Naive thymus-derived CD8-positive, alpha-beta T cell (primary cell): Measurements from ENCODE around the gene RAP1A. TPM values are rescaled to one million over a fixed set of nuclear protein-coding genes. Genes with fewer than 3 reads are reported as not detected.
A peak's percentile ranks its signal among the peaks of the same experiment; 100 is the strongest.

Experiments used
- ATAC-seq, 2 donors: fragments of 150-1000 bp; cut with Tn5 transposase in 1 of 2; sonication (Bioruptor Pico), chemical (Tn5 transposase) in 1 of 2; 1 replicate in 1 of 2; 2 replicates in 1 of 2; pipeline ENCODE4 v1.10.0; 2021; ENCODE audit warnings: mild to moderate bottlenecking in 2 of 2, moderate library complexity in 2 of 2
- POLR2A ChIA-PET: fragments of 350-600 bp; sonication (Branson Sonifier 250); formaldehyde crosslinking; loops from one replicate; lab custom pipeline; 2021; ENCODE audit warnings: antibody characterized with exemption; lab: Charles Lee
- DNase-seq, 10 donors: peaks; one replicate each; pipeline versions ENCODE4 v3.0.0 to v3.0.0-alpha.2; 2020 to 2022
- H3K27ac Mint-ChIP-seq, 10 donors: one replicate each; pipeline ENCODE4 v1.8.0; 2020 to 2022; ENCODE audit warnings: mild to moderate bottlenecking in 10 of 10, mixed read lengths in 10 of 10, moderate library complexity in 4 of 10, inconsistent platforms in 1 of 10
- H3K27me3 Mint-ChIP-seq, 5 donors: one replicate each; pipeline ENCODE4 v1.8.0; 2021 to 2022; ENCODE audit warnings: mixed read lengths in 5 of 5
- H3K36me3 Mint-ChIP-seq, 3 donors: one replicate each; pipeline ENCODE4 v1.8.0; 2020 to 2022; ENCODE audit warnings: mixed read lengths in 3 of 3, mild to moderate bottlenecking in 2 of 3, inconsistent platforms in 1 of 3
- H3K4me1 Mint-ChIP-seq, 4 donors: one replicate each; pipeline ENCODE4 v1.8.0; 2021 to 2022; ENCODE audit warnings: mixed read lengths in 4 of 4
- H3K4me3 Mint-ChIP-seq, 10 donors: one replicate each; pipeline ENCODE4 v1.8.0; 2020 to 2022; ENCODE audit warnings: mild to moderate bottlenecking in 10 of 10, mixed read lengths in 10 of 10, moderate library complexity in 6 of 10, inconsistent platforms in 1 of 10
- H3K9me3 Mint-ChIP-seq, 9 donors: one replicate each; pipeline ENCODE4 v1.8.0; 2020 to 2022; ENCODE audit warnings: mixed read lengths in 9 of 9, mild to moderate bottlenecking in 3 of 9, inconsistent platforms in 1 of 9, moderate library complexity in 1 of 9
- polyA plus RNA-seq, 3 donors: library from polyadenylated mRNA; unstranded; fragments of 300-500 nt; fragmentation: Illumina TruSeq; gene quantifications; one replicate each; pipeline ENCODE4 v1.2.3, GENCODE V29; 2021
- total RNA-seq, 8 experiments: library from RNA in 2 of 8; stranded (reverse) in 2 of 8; gene quantifications; one replicate each; pipeline ENCODE4 v1.2.3 and lab custom pipeline; 2021 to 2026

RAP1A gene
- total and polyA plus RNA-seq, 5 experiments from 2014 or later = 43.4 to 130 (median 53.9) TPM

DNA sequence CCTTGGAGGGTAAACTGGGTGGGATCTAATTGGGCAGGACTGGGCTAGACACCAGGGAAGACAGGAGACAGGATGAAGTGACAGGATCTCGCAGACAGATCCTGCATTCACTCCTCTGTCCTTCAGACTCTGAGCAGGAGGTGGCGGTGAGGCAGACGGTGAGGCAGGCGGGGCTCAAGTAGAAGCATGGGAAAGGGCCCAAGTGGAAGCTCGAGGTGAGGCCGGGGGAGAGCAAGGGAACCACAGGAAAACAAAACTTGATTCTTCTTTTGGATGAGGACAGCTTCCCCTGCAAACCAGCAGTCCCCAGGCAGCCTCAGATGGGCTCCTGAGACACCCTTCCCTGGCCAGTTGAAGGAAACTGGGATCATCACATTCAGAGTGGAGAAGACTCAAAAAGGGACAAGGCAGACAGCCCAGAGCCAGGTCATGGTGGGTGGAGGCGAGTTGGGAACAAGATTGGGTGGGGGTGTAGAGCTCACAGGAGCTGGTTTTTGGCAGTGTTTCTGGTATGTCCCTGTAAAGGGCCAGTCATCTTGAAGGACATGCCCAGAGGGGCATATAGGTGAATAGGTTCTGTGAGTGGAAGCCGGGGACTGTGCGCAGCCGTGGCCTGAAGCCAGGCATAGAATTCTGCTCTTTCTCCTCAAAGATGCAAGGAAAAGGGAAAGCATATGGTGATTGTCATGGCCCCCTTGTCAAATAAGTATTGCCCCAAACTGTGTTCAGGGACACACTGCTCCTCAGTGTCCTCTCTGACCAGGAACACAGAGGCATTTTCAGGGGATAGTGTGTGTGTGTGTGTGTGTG, 101.6 kb downstream of the RAP1A start:
- H3K4me1 Mint-ChIP-seq = peaks cover 15 to 29% (median 20%) of the 10 kb centered on the region in 4 donors
- H3K36me3 Mint-ChIP-seq = peaks cover 0 to 9% (median 3%) of the 10 kb centered on the region in 3 donors
- POLR2A ChIA-PET = interaction anchor here (0.7 kb wide), 1 partner anchor 39 kb away, joined by 3 read pairs; no protein-coding TSS in a partner anchor
- DNase-seq = no peak
- H3K27me3 Mint-ChIP-seq = no peaks in the 10 kb centered on the region
- no peaks in the 10 kb centered on the region for H3K9me3 Mint-ChIP-seq
- no peak overlapping the region for H3K4me3 Mint-ChIP-seq
- H3K27ac Mint-ChIP-seq = peak overlapping the region in 8 of 10 donors; percentile 7 to 88 (median 56)
- no peak for ATAC-seq

DNA sequence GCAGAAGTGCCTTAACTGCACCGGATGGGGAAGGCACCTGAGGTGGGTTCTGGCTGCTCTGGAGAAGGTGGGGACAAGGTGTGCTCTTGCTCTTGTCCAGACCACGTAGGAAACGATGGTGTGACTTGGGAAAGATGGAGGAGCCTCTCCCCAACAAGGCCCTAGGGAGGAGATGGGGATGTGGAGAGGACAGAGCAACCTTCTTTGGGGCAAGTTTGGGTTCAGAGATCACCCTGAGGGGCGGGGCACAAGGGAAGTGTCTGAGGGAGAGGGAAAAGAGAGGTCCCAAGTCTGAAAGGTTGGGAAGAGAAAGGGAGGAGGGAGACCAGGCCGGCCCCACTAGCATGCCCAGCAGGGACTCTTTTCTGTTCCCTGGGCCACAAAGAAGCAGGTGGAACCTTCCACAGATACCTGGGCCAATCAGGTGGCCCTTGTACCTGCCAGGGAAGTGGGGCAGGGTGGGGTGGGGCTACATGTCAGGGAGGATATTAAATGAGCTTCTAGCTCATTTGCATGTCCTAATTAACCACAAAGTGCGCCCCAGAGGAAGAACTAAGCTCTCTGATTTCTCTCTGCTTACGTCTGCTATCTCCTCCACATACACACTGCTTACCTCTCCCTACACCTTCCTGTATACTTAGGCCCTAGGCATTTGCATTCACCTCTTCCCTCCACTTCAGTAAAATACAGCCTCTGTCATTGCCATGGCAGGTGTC, 103.7 kb downstream of the RAP1A start:
- H3K27ac Mint-ChIP-seq = peak overlapping the region in 8 of 10 donors; percentile 5 to 79 (median 60)
- ATAC-seq (peak; percentile 45 to 95), DNase-seq (peak in 2 of 10 donors; percentile 21 to 23)
- no peaks in the 10 kb centered on the region for H3K36me3 Mint-ChIP-seq
- POLR2A ChIA-PET = no interaction called here
- H3K27me3 Mint-ChIP-seq = no peaks in the 10 kb centered on the region
- H3K4me3 Mint-ChIP-seq = no peak overlapping the region
- peaks cover 15 to 27% (median 20%) of the 10 kb centered on the region in 4 donors for H3K4me1 Mint-ChIP-seq
- H3K9me3 Mint-ChIP-seq = no peaks in the 10 kb centered on the region

DNA sequence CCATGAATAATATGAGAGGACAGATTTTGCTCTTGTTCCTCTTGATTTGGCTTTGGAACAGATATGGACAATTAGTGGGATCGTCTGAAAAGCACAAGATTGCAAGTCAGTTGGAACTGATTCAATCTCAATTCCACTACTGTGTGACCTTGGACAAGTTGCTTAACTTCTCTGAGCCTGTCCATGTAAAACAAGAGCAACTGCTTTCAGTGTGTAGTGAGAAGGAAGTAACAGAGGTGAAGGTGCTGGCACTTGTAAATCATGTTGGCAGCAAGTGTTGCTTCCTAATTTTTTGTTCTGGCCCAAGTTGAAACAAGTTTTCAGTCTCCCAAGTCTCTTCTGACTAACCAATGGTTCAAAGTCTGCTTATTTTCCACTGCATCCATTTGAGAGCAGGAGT, 104.3 kb downstream of the RAP1A start:
- ATAC-seq (no peak), DNase-seq (no peak)
- H3K9me3 Mint-ChIP-seq = no peaks in the 10 kb centered on the region
- H3K4me1 Mint-ChIP-seq = peaks cover 15 to 27% (median 20%) of the 10 kb centered on the region in 4 donors
- H3K36me3 Mint-ChIP-seq = no peaks in the 10 kb centered on the region
- POLR2A ChIA-PET = no interaction called here
- H3K27me3 Mint-ChIP-seq = no peaks in the 10 kb centered on the region
- peak overlapping the region in 5 of 10 donors; percentile 5 to 63 (median 28) for H3K27ac Mint-ChIP-seq
- no peak overlapping the region for H3K4me3 Mint-ChIP-seq

DNA sequence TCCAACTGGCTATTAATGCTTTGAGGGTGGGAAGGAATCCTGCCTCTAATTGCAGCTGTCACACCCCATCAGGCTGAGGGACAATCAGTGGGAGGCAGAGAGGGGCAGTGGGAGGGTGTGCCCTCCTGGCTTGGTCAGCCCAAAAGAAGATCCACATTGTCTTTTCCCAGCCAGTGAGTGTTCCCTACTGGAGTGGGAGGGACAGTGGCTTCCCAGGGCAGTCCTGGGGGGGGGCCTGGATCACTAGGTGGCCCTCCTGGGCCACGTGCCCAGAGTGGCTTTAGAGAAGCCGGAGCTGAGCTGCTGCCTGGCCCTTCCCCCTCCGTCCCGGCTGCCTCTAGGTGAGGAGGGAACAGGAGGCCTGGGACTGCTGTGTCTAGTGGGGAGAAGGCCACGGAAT, 105.6 kb downstream of the RAP1A start:
- Mint-ChIP-seq H3K9me3 (no peaks in the 10 kb centered on the region), H3K27ac (peak overlapping the region in 1 of 10 donors; percentile 2), H3K4me3 (no peak overlapping the region), H3K36me3 (no peaks in the 10 kb centered on the region), H3K27me3 (no peaks in the 10 kb centered on the region), H3K4me1 (peaks cover 15 to 21% (median 18%) of the 10 kb centered on the region in 4 donors)
- ATAC-seq = no peak
- POLR2A ChIA-PET = no interaction called here
- DNase-seq = no peak

DNA sequence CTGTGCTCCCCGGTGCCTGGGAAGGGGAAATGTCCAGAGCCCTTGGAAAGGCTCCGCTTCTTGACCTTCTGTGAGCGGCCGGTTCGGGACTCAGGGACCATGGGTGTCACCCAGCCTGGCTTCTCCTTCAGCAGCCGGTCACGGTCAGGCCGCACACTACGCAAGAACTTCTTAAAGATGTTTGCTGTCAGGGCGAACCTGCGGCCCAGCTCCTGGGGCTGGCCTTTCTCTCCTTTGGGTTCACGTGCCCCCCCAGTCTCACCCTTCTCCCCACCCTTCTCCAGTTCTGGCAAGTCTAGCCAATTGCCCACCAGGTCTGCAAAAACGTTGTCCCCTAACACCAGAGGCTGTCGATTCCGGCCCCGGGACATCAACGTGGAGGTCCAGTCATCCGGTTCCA, 107.5 kb downstream of the RAP1A start:
- H3K27me3 Mint-ChIP-seq = no peaks in the 10 kb centered on the region
- DNase-seq (no peak), ATAC-seq (no peak)
- no peak overlapping the region for H3K4me3 Mint-ChIP-seq
- H3K4me1 Mint-ChIP-seq = peaks cover 9 to 16% (median 15%) of the 10 kb centered on the region in 4 donors
- POLR2A ChIA-PET = no interaction called here
- H3K27ac Mint-ChIP-seq = peak overlapping the region in 1 of 10 donors; percentile 22
- no peaks in the 10 kb centered on the region for H3K36me3 Mint-ChIP-seq
- no peaks in the 10 kb centered on the region for H3K9me3 Mint-ChIP-seq

DNA sequence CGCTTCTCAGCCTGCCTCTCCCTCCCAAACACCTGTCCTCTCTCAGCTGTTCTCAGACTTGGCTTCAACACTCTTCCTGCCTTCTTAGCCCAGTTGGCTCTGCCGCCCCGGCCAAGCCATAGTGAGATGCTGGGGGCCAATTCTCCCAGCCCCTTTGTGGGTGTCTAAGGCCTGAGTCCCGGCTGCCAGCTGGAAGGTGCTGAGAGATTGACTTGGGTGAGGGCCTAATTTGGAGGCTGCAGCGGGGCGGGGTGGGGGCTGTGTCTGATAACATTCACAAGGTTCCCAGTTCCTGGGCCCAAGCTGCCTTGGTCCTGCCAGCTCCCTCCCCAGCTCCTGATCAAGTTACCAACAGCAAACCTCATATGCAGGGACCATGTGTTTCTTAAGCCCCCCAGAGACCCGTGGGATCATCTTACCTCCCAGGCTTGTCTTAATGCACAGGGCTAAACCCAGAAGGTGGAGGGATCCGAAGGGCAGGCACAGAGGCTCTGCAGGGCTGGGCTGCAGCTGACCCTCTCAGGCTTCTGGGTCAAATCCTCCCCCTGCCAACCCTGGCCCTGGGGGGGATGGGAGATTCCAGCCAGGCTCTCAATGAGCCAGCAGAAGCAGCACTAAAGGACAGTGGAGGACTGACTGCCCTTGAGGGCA, 109.8 kb downstream of the RAP1A start:
- no peak for DNase-seq
- POLR2A ChIA-PET = no interaction called here
- ATAC-seq = no peak
- Mint-ChIP-seq H3K4me3 (no peak overlapping the region), H3K4me1 (peaks cover 0 to 5% (median 2%) of the 10 kb centered on the region in 4 donors), H3K9me3 (no peaks in the 10 kb centered on the region), H3K27me3 (peaks cover 0 to 10% (median 0%) of the 10 kb centered on the region in 5 donors), H3K36me3 (no peaks in the 10 kb centered on the region), H3K27ac (no peak overlapping the region)

DNA sequence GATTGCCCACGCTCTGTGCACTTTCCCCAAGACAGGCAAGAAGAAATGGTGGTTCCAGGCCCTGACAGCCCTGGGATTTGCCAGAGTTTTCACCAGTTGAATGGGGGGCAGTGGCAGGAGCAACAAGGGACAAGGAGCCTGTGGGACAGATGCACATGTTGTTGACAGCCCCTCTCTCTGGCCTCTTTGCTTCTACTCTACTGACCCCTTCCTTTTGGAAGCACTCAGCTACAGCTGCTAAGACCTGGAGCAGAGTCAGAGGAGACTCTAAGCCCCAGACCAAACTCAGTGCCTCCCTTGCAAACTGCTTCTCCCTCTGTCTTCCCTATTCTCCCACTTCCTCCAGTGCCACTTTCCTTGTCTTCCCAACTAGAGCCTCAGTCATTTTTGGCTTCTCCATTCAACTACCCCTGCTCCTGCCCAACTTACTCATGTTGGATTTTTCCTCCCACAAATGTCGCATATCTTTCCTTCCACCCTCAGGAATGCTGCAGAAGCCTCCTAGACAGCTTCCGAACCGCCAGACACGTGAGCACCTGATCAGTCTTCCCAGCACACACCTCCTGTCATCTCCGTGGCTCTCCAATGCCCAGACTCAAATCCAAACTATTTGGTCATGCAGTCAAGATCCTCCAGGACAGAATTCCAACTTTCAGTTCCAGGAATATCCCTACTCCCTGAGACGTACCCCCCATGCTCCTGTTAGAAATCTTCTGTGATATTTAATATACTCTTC, 110.5 kb downstream of the RAP1A start:
- peaks cover 0 to 5% (median 2%) of the 10 kb centered on the region in 4 donors for H3K4me1 Mint-ChIP-seq
- no peak overlapping the region for H3K4me3 Mint-ChIP-seq
- DNase-seq = no peak

DNA sequence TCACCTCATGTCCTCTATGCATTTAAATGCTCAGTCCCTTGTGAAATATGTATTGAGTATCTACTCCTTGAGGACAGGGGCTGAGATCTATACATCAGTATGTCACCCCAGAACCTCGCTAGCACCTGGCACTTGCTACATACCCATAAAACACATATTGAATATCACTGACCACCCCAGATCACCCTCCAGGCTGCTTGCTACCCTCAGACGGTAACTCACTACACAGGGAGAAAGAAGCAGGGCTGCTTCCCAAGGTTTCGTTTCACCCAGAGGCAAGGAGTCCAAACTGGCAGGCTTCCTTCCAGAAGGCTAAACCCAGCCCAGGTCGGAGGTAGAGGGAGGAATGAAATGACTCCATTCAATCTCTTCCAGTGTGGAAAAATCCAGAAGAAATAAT, 111.1 kb downstream of the RAP1A start:
- ATAC-seq (no peak), DNase-seq (no peak)
- Mint-ChIP-seq H3K4me1 (peaks cover 0 to 5% (median under 1%) of the 10 kb centered on the region in 4 donors), H3K9me3 (no peaks in the 10 kb centered on the region), H3K27ac (peak overlapping the region in 1 of 10 donors; percentile 26), H3K36me3 (no peaks in the 10 kb centered on the region), H3K4me3 (no peak overlapping the region), H3K27me3 (peaks cover 0 to 10% (median 0%) of the 10 kb centered on the region in 5 donors)
- POLR2A ChIA-PET = no interaction called here

More for the DNA sequence above, 110.5 kb downstream of the RAP1A start:
- no peaks in the 10 kb centered on the region for H3K36me3 Mint-ChIP-seq
- ATAC-seq = no peak
- H3K9me3 Mint-ChIP-seq = no peaks in the 10 kb centered on the region
- POLR2A ChIA-PET = no interaction called here
- peaks cover 0 to 10% (median 0%) of the 10 kb centered on the region in 5 donors for H3K27me3 Mint-ChIP-seq
- H3K27ac Mint-ChIP-seq = peak overlapping the region in 2 of 10 donors; percentile 23 to 26

DNA sequence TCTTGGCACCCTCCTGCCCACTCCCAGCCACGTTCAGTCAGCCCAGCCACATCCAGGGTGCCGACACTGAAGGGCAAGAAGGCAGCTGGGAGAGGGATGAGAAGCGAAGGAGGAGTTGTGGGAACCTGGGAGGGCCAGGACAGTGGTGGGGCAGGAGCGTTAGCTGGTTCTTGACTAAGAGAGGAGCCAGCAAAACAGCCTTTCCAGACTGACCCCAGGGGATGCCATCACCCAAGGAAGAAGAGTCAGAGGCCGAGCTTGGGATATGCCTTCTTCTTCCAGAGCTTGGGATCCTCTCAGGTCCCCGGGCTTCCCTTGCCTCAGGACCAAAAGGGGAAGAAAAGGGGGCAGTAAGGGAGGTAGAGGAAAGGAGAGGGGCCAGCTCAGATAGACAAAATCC, 112.4 kb downstream of the RAP1A start:
- POLR2A ChIA-PET = no interaction called here
- Mint-ChIP-seq H3K4me1 (peaks cover 0 to 5% (median under 1%) of the 10 kb centered on the region in 4 donors), H3K27ac (no peak overlapping the region), H3K9me3 (no peaks in the 10 kb centered on the region), H3K4me3 (no peak overlapping the region), H3K27me3 (peaks cover 0 to 10% (median 0%) of the 10 kb centered on the region in 5 donors), H3K36me3 (no peaks in the 10 kb centered on the region)
- no peak for ATAC-seq
- no peak for DNase-seq

DNA sequence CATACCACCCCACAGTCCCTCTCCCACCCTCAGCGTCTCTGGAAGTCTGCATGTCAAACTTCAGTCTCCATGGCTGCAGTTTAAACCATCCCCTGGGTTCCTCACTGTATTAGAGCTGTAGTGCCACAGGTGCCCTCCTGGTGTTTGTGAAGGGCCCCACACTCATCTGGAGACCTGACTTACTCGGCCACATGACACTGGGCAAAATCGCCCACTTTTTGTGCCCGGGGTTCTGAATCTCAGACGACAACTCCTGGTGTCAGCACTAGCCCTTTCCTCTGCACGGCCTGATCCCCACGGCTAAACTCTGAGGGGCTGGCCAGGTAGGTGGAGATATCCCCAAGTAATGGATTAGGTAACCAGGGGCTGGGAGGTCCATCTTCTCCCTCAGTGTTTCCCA, 113.1 kb downstream of the RAP1A start:
- Mint-ChIP-seq H3K27me3 (peaks cover 0 to 17% (median 4%) of the 10 kb centered on the region in 5 donors), H3K4me3 (no peak overlapping the region), H3K9me3 (no peaks in the 10 kb centered on the region), H3K27ac (peak overlapping the region in 1 of 10 donors; percentile 4), H3K36me3 (no peaks in the 10 kb centered on the region), H3K4me1 (peaks cover 2 to 11% (median 5%) of the 10 kb centered on the region in 4 donors)
- POLR2A ChIA-PET = no interaction called here
- DNase-seq (no peak), ATAC-seq (no peak)

DNA sequence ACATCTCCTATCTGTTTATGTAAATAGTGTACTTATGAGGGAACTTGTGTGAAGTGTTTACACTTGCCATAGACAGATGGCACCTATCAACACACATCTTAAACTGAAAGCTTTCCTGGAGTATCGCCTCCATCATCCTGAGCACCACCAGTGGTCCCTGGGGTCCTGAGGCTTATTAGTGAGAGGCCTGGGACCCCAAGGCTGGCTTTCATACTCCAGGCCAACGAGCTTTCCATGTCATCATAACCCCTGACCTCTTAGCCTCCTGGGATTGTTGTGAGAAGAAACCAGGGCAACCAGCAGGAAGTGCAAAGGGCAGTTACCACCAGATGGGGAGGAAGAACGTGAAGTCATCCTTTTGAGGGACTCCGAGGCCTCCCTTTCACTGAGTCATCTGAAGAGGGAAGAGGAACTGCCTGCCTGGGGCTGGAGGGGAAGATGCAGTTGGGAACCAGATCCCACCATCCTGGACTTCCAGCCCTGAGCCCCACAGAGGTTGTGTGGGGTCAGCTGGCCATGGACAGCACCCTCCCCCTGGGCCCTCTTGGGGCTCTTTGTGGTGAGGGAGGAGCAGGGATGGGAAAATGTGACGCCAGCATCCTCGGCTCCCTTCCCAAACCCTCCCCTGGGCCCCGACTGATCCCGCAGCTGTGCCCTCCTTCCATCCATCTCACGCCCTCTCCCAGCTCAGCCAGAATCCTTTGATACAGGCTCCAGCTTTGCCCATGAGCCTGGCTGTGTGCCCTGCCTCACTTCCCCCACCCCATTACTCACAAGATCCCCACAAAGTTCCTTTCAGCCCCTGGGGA, 113.8 kb downstream of the RAP1A start:
- H3K27ac Mint-ChIP-seq = no peak overlapping the region
- H3K4me3 Mint-ChIP-seq = peak overlapping the region in 1 of 10 donors; percentile 11
- H3K4me1 Mint-ChIP-seq = peaks cover 7 to 15% (median 9%) of the 10 kb centered on the region in 4 donors
- no peaks in the 10 kb centered on the region for H3K9me3 Mint-ChIP-seq
- no peak for DNase-seq
- ATAC-seq = no peak
- H3K27me3 Mint-ChIP-seq = peaks cover 0 to 23% (median 6%) of the 10 kb centered on the region in 5 donors
- POLR2A ChIA-PET = no interaction called here
- no peaks in the 10 kb centered on the region for H3K36me3 Mint-ChIP-seq
